A549 (cell line): ENCODE results near the gene SLC9A2. TPM values are rescaled to one million over a fixed set of nuclear protein-coding genes. Genes with fewer than 3 reads are reported as not detected.

Source experiments
- ATAC-seq, 2 experiments: fragments of 200-7000 bp in 1 of 2; fragments of >200 bp in 1 of 2; cut with Nextera tagmentation in 1 of 2; cut with Tn5 transposase in 1 of 2; 3 replicates each; pipeline versions ENCODE4 v1.8.0 to v1.9.1; 2018 to 2020; ENCODE audit warnings: mild to moderate bottlenecking in 1 of 2, moderate library complexity in 1 of 2
- CTCF ChIA-PET: fragments of 300-600 bp; sonication (Branson Sonifier 250); formaldehyde crosslinking; extraction: SDS; loops from one replicate; lab custom pipeline; 2021; ENCODE audit warnings: antibody characterized with exemption, inconsistent platforms; lab: Yijun Ruan, JAX
- POLR2A ChIA-PET: fragments of 350-600 bp; formaldehyde crosslinking; extraction: SDS; loops from one replicate; lab custom pipeline; 2021; ENCODE audit warnings: antibody characterized with exemption, inconsistent platforms; lab: Yijun Ruan, JAX
- DNase-seq, 2 experiments: peaks; one replicate each; pipeline versions ENCODE4 v3.0.0 to v3.0.0-alpha.2; 2011 to 2016; ENCODE audit warnings: low read depth in 1 of 2, low spot score in 1 of 2
- FAIRE-seq: peaks from 2 replicates; lab custom pipeline; 2011; peaks lifted over from hg19 to GRCh38; lab: Jason Lieb, UNC
- H3K27ac ChIP-seq, 2 experiments: fragments of >200 bp; sonication (Bioruptor Twin); formaldehyde crosslinking; 3 replicates each; pipeline ENCODE4 v1.5.1; 2016 to 2017
- H3K4me1 ChIP-seq: fragments of >200 bp; sonication (Bioruptor Twin); formaldehyde crosslinking; 3 replicates; pipeline ENCODE4 v1.6.1; 2016
- H3K4me2 ChIP-seq: fragments of >200 bp; sonication (Bioruptor Twin); formaldehyde crosslinking; 3 replicates; pipeline ENCODE4 v1.6.1; 2016
- H3K4me3 ChIP-seq: fragments of >200 bp; sonication (Bioruptor Twin); formaldehyde crosslinking; 3 replicates; pipeline ENCODE4 v1.5.1; 2016
- H3K9me3 ChIP-seq: fragments of >200 bp; sonication (Bioruptor Twin); formaldehyde crosslinking; 3 replicates; pipeline ENCODE4 v1.6.1; 2016
- BHLHE40 ChIP-seq: IDR thresholded peaks from 2 replicates; pipeline ENCODE4 v1.6.1; 2012; ENCODE audit warnings: low read depth, low read length, inconsistent platforms
- CHD4 ChIP-seq: fragments of 200-600 bp; sonication (generic); IDR thresholded peaks from 2 replicates; pipeline ENCODE4 v1.6.1; 2016; ENCODE audit warnings: antibody characterized with exemption, mild to moderate bottlenecking, borderline replicate concordance
- EHMT2 ChIP-seq: fragments of 200-600 bp; sonication (generic); IDR thresholded peaks from 2 replicates; pipeline ENCODE4 v1.6.1; 2016; ENCODE audit warnings: antibody characterized with exemption, low read depth, mild to moderate bottlenecking, moderate library complexity
- EP300 ChIP-seq, 2 experiments: fragments of >200 bp; sonication (Bioruptor Twin); formaldehyde crosslinking; IDR thresholded peaks; 2 replicates in 1 of 2; 3 replicates in 1 of 2; pipeline ENCODE4 v1.6.1; 2016 to 2017
- HEYL ChIP-seq: fragments of 250-450 bp; sonication (Bioruptor Pico); IDR thresholded peaks from 2 replicates; pipeline ENCODE4 v1.8.0; 2021; ENCODE audit warnings: mild to moderate bottlenecking, moderate library complexity
- HOXB5 ChIP-seq: fragments of 250-450 bp; sonication (Bioruptor Pico); IDR thresholded peaks from 2 replicates; pipeline ENCODE4 v1.5.0; 2020; ENCODE audit warnings: mild to moderate bottlenecking, moderate library complexity
- JUNB ChIP-seq: fragments of >200 bp; sonication (Bioruptor Twin); formaldehyde crosslinking; IDR thresholded peaks from 2 replicates; pipeline ENCODE4 v1.6.1; 2016
- MAZ ChIP-seq: fragments of 150-350 bp; IDR thresholded peaks from 2 replicates; pipeline ENCODE4 v1.6.1; 2014; ENCODE audit warnings: antibody characterized with exemption, low read depth, low read length, borderline replicate concordance
- NR3C1 ChIP-seq: fragments of >200 bp; sonication (Bioruptor Twin); formaldehyde crosslinking; IDR thresholded peaks from 3 replicates; pipeline ENCODE4 v1.6.1; 2017
- PHF8 ChIP-seq: fragments of 200-600 bp; sonication (generic); IDR thresholded peaks from 2 replicates; pipeline ENCODE4 v1.6.1; 2016; ENCODE audit warnings: low read depth, mild to moderate bottlenecking, antibody characterized with exemption, moderate library complexity, borderline replicate concordance
- POLR2AphosphoS2 ChIP-seq: conservative IDR thresholded peaks from 2 replicates; pipeline ENCODE4 v1.6.1; 2012; ENCODE audit warnings: low read length, improper control_type of control experiment, inconsistent platforms
- TFCP2L1 ChIP-seq: fragments of 250-450 bp; sonication (Bioruptor Pico); IDR thresholded peaks from 2 replicates; pipeline ENCODE4 v1.5.0; 2021; ENCODE audit warnings: mild to moderate bottlenecking
- ZFP36 ChIP-seq: fragments of 450-650 bp; IDR thresholded peaks from 2 replicates; pipeline ENCODE4 v1.6.1; 2014; ENCODE audit warnings: borderline replicate concordance; ENCODE audit not compliant: partially characterized antibody
- WGBS: methylation state at CpG from one replicate; pipeline ENCODE4 v1.1.6; 2017; ENCODE audit errors: missing lambda C conversion rate; 5-methylcytosine and 5-hydroxymethylcytosine counted together
- polyA plus RNA-seq, 4 experiments: library from polyadenylated mRNA; depleted of rRNA in 3 of 4; stranded (reverse); fragments of >200 nt; fragmentation: RNase III in 1 of 4; extraction: RNeasy Plus Mini Kit Qiagen cat#74134 plus additional on column Dnase treatment in 1 of 4; gene quantifications; 2 replicates in 3 of 4; 3 replicates in 1 of 4; pipeline ENCODE4 v1.2.3, GENCODE V29; 2011 to 2017
- TF ChIP-seq, protein P1 (sequence below): fragments of >200 bp; sonication (Bioruptor Twin); formaldehyde crosslinking; IDR thresholded peaks from 2 replicates; pipeline ENCODE4 v1.6.1; 2016
- TF ChIP-seq, protein P2 (sequence below): fragments of >200 bp; sonication (Bioruptor Twin); formaldehyde crosslinking; IDR thresholded peaks from 3 replicates; pipeline ENCODE4 v1.6.1; 2016
- TF ChIP-seq, protein P3 (sequence below): IDR thresholded peaks from 2 replicates; pipeline ENCODE4 v1.6.1; 2012
- TF ChIP-seq, protein P4 (sequence below): IDR thresholded peaks from 2 replicates; pipeline ENCODE4 v1.6.1; 2012
- TF ChIP-seq, protein P5 (sequence below): fragments of 250-450 bp; sonication (Bioruptor Pico); IDR thresholded peaks from 2 replicates; pipeline ENCODE4 v1.5.0; 2021; ENCODE audit warnings: mild to moderate bottlenecking, moderate library complexity, borderline replicate concordance

The SLC9A2 gene
- polyA plus RNA-seq, 2 of the 4 experiments (the other 2 are of a cell fraction): 3.0 to 4.1 TPM

DNA sequence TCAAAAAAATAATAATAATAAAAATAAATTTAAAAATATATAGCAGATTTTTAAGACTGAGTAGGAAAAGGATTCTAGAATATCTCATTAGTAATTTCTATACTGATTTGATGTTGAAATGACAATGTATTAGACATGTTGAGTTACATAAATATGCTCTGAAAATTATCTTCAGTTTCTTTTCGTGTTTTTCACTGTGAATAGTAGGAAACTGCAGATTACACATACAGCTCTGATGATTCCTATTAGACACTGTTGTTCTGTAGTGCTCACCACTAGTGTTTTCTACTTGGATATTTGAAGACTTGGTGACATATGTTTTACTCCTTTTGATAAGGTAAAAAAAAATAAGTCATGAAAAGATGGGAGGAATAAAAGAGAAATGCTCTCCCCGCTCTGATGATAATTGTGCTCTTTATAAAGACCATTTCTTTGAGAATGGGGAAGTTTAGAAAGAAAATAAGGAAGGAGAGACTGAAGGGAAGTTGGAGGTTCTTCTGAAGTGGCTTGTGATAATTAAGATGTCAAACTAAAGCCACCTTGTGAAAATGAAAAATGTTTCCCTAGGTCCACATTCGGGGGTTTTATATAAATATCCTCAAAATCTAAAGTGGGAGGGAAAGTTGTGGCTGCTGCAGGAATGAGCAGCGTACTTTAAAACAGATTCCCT lies 52.9 kb downstream of the SLC9A2 start:
- Histone ChIP-seq H3K4me3 (no peak overlapping the region), H3K4me2 (no peak overlapping the region), H3K4me1 (no peaks in the 10 kb centered on the region), H3K9me3 (no peaks in the 10 kb centered on the region), H3K27ac (no peak overlapping the region)
- CTCF ChIA-PET: no interaction called here
- no peak for DNase-seq
- no peak for TF ChIP-seq MAZ
- no peak for TF ChIP-seq PHF8
- no peak for TF ChIP-seq POLR2AphosphoS2
- no peak for TF ChIP-seq CHD4
- no peak for TF ChIP-seq HEYL (CRISPR knock-in tag)
- TF ChIP-seq, protein P1, sequence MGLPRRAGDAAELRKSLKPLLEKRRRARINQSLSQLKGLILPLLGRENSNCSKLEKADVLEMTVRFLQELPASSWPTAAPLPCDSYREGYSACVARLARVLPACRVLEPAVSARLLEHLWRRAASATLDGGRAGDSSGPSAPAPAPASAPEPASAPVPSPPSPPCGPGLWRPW: no peak
- TF ChIP-seq, protein P2, sequence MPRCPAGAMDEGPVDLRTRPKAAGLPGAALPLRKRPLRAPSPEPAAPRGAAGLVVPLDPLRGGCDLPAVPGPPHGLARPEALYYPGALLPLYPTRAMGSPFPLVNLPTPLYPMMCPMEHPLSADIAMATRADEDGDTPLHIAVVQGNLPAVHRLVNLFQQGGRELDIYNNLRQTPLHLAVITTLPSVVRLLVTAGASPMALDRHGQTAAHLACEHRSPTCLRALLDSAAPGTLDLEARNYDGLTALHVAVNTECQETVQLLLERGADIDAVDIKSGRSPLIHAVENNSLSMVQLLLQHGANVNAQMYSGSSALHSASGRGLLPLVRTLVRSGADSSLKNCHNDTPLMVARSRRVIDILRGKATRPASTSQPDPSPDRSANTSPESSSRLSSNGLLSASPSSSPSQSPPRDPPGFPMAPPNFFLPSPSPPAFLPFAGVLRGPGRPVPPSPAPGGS: no peak
- no peak for TF ChIP-seq BHLHE40
- TF ChIP-seq ZFP36: no peak
- no peak for TF ChIP-seq JUNB
- TF ChIP-seq HOXB5: no peak
- TF ChIP-seq, protein P3, sequence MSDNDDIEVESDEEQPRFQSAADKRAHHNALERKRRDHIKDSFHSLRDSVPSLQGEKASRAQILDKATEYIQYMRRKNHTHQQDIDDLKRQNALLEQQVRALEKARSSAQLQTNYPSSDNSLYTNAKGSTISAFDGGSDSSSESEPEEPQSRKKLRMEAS: no peak
- FAIRE-seq: no peak
- POLR2A ChIA-PET: no interaction called here
- 56% methylated on average over 4 of the region's 4 CpGs for WGBS
- no peak for ATAC-seq

DNA sequence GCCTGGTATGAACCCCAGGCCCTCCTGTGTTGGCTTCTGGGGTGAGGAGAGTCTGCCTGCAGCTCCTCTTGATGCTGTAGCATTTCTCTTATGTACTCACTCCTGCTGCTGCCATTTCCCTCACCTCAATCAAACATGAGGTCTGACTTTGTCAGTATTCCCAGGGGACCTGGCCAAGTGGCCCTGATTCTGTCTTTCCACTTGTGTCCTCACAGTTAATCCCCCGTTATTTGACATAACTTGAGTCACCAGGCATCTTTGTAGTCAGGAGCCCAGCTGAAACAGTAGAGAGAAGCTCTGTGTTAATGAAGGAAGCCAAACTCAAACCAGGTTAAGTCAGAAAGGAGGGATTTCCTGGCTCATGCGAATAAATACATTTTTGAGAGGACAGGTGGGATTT lies 55.0 kb downstream of the SLC9A2 start:
- no peak for FAIRE-seq
- CTCF ChIA-PET: interaction anchor here (1.3 to 2.5 kb wide), 5 partner anchors 14 to 201 kb away, joined by 3 to 7 read pairs (median 3); partner anchors contain the start of gene SLC9A4
- no peak overlapping the region for H3K4me2 ChIP-seq
- no peak for TF ChIP-seq NR3C1
- no peak for TF ChIP-seq JUNB
- TF ChIP-seq, protein P2: no peak
- no peak for TF ChIP-seq EHMT2
- no peak for TF ChIP-seq EP300 (IDR thresholded peaks at IDR 0.05)
- no peak for TF ChIP-seq TFCP2L1 (CRISPR knock-in tag)
- TF ChIP-seq, protein P4, sequence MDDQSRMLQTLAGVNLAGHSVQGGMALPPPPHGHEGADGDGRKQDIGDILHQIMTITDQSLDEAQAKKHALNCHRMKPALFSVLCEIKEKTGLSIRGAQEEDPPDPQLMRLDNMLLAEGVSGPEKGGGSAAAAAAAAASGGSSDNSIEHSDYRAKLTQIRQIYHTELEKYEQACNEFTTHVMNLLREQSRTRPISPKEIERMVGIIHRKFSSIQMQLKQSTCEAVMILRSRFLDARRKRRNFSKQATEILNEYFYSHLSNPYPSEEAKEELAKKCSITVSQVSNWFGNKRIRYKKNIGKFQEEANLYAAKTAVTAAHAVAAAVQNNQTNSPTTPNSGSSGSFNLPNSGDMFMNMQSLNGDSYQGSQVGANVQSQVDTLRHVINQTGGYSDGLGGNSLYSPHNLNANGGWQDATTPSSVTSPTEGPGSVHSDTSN: no peak
- TF ChIP-seq HEYL (CRISPR knock-in tag): no peak
- TF ChIP-seq, protein P5, sequence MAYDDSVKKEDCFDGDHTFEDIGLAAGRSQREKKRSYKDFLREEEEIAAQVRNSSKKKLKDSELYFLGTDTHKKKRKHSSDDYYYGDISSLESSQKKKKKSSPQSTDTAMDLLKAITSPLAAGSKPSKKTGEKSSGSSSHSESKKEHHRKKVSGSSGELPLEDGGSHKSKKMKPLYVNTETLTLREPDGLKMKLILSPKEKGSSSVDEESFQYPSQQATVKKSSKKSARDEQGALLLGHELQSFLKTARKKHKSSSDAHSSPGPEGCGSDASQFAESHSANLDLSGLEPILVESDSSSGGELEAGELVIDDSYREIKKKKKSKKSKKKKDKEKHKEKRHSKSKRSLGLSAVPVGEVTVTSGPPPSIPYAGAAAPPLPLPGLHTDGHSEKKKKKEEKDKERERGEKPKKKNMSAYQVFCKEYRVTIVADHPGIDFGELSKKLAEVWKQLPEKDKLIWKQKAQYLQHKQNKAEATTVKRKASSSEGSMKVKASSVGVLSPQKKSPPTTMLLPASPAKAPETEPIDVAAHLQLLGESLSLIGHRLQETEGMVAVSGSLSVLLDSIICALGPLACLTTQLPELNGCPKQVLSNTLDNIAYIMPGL (CRISPR knock-in tag): no peak
- TF ChIP-seq, all 56 proteins: peak for 0
- DNase-seq (no peak), ATAC-seq (no peak)
- WGBS: 69% methylated on average over 2 of the region's 2 CpGs
- POLR2A ChIA-PET: no interaction called here
- Histone ChIP-seq H3K27ac (no peak overlapping the region), H3K4me3 (no peak overlapping the region), H3K9me3 (no peaks in the 10 kb centered on the region), H3K4me1 (no peaks in the 10 kb centered on the region)
